TTC549 (cell line): ENCODE measurements around the gene LMNA.
"Not testable (repeated sequence)": the region's sequence is repeated elsewhere in the genome, so short reads cannot be mapped to it uniquely, and the experiment has no call there.

ENCODE experiments used
- FAIRE-seq: peaks from 2 replicates; lab custom pipeline; 2012; peaks lifted over from hg19 to GRCh38; lab: Jason Lieb, UNC

The LMNA gene

DNA sequence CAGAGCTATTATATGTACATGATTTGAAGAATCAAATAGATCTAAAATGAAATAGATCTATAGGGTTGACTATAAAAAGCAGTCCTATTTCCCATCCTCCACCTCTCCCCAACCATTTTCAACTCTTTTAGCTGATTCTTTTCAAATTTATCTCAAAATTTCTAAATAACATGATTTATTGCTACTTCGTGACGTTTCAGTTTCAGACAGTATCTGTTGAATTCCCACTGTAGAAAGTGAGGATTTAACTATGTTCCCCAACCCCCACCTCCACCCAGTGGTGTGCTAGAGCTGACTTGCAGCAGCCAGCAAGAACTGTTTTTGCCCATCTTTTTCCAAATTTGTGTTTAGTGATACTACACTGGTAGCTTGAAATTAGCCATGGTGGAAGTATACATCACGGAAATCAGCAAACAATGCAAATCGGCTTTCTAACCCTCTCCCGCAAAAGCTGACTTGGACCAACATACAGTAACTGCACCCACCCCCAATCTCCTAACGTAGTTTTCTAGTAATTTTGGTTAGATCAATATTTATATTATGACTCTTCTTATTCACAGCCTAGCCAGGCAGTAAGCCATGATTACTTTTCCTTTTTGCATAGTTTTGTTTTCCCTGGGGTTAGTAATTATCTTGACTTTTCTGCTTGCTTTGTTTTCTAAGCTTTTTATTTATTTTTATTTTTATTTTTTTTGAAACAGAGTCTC lies 49.8 kb downstream of the LMNA start:
- FAIRE-seq, result no peak

- no peak for FAIRE-seq
Measured at GRCh38 chr1:156165083-156165482, 50.6 kb downstream of the LMNA start.

DNA sequence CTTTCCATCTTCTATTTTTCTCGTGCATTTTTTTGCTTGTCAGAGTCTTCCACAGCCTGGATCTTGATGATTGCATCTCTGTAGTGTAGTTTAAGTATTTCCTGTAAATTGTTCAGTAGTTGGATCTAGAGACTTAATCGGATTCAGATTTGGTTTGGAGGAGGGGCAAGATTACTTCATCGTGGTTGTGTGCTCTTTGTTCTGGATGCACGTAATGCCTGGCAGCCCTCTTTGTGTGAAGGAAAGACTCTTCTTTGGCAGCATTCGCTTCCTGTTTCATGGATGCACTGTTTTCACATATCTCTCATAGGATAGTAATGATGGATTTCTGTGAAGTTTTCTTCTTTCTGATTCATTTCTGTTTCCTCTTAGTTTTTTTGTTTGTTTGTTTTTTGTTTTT lies 53.0 kb downstream of the LMNA start:
- FAIRE-seq, result no peak

GRCh38 chr1:156172696-156173470 lies 58.4 kb downstream of the LMNA start:
- no peak for FAIRE-seq

DNA sequence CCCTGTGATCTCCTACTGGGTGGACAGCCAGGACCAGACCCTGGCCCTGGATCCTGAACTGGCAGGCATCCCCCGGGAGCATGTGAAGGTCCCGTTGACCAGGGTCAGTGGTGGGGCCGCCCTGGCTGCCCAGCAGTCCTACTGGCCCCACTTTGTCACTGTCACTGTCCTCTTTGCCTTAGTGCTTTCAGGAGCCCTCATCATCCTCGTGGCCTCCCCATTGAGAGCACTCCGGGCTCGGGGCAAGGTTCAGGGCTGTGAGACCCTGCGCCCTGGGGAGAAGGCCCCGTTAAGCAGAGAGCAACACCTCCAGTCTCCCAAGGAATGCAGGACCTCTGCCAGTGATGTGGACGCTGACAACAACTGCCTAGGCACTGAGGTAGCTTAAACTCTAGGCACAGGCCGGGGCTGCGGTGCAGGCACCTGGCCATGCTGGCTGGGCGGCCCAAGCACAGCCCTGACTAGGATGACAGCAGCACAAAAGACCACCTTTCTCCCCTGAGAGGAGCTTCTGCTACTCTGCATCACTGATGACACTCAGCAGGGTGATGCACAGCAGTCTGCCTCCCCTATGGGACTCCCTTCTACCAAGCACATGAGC lies 62.2 kb downstream of the LMNA start:
- no peak for FAIRE-seq

DNA sequence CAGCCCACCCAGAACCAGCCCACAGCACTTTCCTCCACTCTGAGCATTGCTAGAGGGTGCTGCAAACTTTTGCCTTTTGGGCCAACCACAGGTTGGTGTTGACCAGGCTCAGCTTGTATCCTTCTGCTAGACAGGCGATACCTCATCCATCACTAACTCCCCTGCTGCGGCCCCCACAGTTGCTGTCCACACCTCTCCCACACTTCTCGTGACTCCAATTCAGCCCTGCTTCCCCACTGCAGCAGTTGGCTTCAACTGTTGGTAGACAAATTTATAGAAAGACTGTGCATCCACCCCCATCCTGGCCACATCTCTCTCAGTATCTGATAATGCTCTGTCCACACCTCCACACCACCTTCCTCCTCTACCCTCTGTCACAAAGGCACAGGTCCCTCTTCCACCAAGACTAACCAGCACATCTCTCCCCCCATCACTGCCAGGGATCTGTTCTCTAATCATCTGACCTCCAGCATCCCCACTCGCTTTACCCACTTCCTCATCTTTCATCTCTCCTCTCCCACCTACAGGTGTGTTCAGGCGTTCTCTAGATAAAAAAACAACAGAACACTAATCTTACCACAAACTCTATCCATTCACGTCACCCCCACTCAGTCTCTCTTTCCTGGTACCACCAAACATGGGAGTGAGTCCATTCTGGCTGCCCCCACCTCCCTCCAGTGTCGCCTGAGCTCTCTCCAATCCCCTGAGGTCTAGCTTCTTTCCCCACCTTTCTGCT lies 63.6 kb downstream of the LMNA start:
- no peak for FAIRE-seq

DNA sequence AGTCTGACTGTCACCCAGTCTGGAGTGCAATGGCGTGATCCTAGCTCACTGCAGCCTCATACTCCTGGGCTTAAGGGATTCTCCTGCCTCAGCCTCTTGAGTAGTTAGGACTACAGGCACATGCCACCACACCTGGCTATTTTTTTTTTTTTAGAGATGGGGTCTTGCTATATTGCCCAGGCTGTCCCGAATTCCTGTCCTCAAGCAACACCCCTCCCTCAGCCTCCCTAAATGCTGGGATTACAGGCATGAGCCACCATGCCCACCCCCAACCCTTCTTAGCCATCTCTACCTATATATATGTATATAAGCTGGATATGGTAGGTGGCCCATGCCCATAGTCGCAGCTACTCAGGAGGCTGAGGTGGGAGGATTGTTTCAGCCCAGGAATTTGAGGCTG lies 66.0 kb downstream of the LMNA start:
- no peak for FAIRE-seq

DNA sequence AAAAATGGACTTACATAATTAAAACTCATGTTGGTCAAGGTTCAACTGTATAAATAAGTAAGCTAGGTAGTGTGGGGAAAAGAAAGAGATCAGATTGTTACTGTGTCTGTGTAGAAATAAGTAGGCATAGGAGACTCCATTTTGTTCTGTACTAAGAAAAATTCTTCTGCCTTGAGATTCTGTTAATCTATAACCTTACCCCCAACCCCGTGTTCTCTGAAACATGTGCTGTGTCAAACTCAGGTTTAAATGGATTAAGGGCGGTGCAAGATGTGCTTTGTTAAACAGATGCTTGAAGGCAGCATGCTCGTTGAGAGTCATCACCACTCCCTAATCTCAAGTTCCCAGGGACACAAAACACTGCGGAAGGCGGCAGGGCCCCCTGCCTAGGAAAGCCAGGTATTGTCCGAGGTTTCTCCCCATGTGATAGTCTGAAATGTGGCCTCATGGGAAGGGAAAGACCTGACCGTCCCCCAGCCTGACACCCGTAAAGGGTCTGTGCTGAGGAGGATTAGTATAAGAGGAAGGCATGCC lies 66.9 kb downstream of the LMNA start:
- FAIRE-seq, result not testable (repeated sequence)

GRCh38 chr1:156182010-156182779 lies 67.7 kb downstream of the LMNA start:
- FAIRE-seq, result not testable (repeated sequence)

DNA sequence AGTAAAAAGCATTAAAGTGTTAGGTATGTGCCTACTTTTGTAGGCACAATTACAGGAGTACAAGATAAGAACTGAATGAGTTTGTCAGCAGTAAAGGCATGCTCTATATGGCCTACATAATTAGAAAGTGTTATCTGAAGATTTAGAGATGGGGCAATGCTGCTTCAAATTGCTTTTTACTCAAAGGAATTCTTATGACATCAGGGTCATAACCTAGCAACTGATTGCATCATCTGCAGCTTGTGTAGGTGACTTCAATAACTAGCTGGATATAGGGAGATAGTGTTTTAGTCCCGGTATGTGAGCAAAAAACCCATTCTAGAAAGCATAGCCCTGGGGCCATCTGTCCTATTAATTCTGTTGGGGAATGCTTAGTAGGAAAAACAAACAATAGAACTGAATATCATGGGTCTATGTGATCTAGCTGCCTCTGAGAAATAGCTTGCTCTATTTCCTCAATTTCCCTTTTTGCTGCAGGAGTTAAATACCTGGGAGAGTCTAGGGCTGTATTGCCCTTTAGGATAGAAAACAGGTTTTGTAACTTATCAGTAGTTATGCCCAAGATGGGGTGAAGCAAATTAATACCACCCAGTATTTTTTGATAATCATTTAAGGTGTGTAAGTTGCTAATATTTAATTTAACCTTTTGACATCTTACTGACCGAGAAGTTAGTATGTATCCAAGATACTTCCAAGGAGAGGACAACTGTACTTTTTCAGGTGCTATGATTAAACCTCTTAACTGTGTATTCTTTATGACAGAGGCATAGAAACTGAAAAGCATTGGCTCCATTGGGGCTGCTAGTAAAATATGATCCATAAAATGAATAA lies 72.1 kb downstream of the LMNA start:
- not testable (repeated sequence) for FAIRE-seq
